GM12878 (cell line): Measurements from ENCODE around the gene LHFPL2. TPM values are rescaled to one million over a fixed set of nuclear protein-coding genes. Genes with fewer than 3 reads are reported as not detected.

ENCODE experiments used
- FOXM1 ChIP-seq: IDR thresholded peaks from 2 replicates; pipeline ENCODE4 v1.6.1; 2012; ENCODE audit warnings: low read depth, mild to moderate bottlenecking, inconsistent platforms, low read length, moderate library complexity
- HDGF ChIP-seq: fragments of 450-650 bp; IDR thresholded peaks from 2 replicates; pipeline ENCODE4 v1.6.1; 2016; ENCODE audit warnings: antibody characterized with exemption
- POLR2AphosphoS2 ChIP-seq: IDR thresholded peaks from 2 replicates; pipeline ENCODE4 v1.6.1; 2011; ENCODE audit warnings: low read depth, mild to moderate bottlenecking, low read length, improper control_type of control experiment, moderate library complexity
- SMAD1 ChIP-seq: fragments of 450-650 bp; IDR thresholded peaks from 2 replicates; pipeline ENCODE4 v1.6.1; 2018; ENCODE audit warnings: mild to moderate bottlenecking, low read depth; ENCODE audit not compliant: partially characterized antibody
- TBL1XR1 ChIP-seq: IDR thresholded peaks from 2 replicates; pipeline ENCODE4 v1.6.1; 2012; ENCODE audit warnings: low read depth, low read length, improper control_type of control experiment
- YBX1 ChIP-seq: fragments of 450-650 bp; IDR thresholded peaks from 2 replicates; pipeline ENCODE4 v1.6.1; 2016; ENCODE audit warnings: antibody characterized with exemption
- polyA plus RNA-seq, 11 experiments: library from polyadenylated mRNA; depleted of rRNA in 4 of 11; unstranded in 6 of 11; stranded (reverse) in 5 of 11; fragments of >200 nt; fragmentation: Nextera tagmentation in 4 of 11; fragmentation: Illumina TruSeq in 1 of 11; extraction: Ambion mirVana in 4 of 11; extraction: Trizol in 1 of 11; gene quantifications; 1 replicate in 1 of 11; 2 replicates in 10 of 11; pipeline versions ENCODE4 v1.2.1 to v1.2.3, GENCODE V29; 2011 to 2016; ENCODE audit warnings: inconsistent platforms in 2 of 11, missing spikeins in 2 of 11, low read depth in 1 of 11
- total RNA-seq, 4 experiments: library from RNA; depleted of rRNA in 3 of 4; stranded (reverse); fragments of >200 nt in 3 of 4; fragmentation: Illumina TruSeq in 1 of 4; extraction: Trizol in 1 of 4; gene quantifications; 2 replicates each; pipeline versions ENCODE4 v1.2.1 to v1.2.3, GENCODE V29; 2013 to 2021
- TF ChIP-seq, protein P1 (sequence below): fragments of 450-650 bp; IDR thresholded peaks from 2 replicates; pipeline ENCODE4 v1.6.1; 2016; ENCODE audit warnings: mild to moderate bottlenecking
- TF ChIP-seq, protein P2 (sequence below): fragments of 450-650 bp; IDR thresholded peaks from 2 replicates; pipeline ENCODE4 v1.6.1; 2017; ENCODE audit warnings: antibody characterized with exemption, mild to moderate bottlenecking, moderate library complexity
- TF ChIP-seq, protein P3 (sequence below): fragments of 150-350 bp; IDR thresholded peaks from 2 replicates; pipeline ENCODE4 v1.6.1; 2014; ENCODE audit warnings: mild to moderate bottlenecking, low read depth, low read length

Gene LHFPL2
- total and polyA plus RNA-seq, 10 of the 15 experiments (the other 5 are each of a cell fraction or from before 2014, with no cell fraction given): 4.1 to 21.8 (median 12.5) TPM

DNA sequence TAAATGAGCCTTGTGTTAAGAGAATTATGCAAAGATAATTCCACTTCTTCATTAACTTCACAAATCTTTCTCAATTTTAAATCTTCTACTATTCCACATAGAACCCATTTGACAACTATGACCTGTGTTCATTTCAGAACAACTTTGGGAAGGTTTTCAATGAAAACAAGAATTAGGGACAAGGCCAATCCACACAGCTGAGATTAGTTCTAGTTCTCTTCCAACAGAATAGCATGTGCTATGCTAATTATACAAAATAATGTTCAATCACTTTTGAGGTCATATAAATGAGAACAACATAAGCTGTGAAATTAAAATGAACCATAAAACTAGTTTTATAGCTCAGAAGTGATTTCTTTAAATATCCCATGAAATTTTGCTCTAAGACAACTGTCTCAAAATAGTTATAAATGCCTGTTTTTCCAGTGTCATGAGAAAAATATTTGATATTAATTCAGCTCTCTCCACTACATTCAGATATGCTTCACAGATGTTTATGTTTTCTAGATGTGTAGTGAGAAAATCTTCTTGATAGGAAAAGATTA lies 7.2 kb upstream of the LHFPL2 start (continued):
- TF ChIP-seq, protein P1, sequence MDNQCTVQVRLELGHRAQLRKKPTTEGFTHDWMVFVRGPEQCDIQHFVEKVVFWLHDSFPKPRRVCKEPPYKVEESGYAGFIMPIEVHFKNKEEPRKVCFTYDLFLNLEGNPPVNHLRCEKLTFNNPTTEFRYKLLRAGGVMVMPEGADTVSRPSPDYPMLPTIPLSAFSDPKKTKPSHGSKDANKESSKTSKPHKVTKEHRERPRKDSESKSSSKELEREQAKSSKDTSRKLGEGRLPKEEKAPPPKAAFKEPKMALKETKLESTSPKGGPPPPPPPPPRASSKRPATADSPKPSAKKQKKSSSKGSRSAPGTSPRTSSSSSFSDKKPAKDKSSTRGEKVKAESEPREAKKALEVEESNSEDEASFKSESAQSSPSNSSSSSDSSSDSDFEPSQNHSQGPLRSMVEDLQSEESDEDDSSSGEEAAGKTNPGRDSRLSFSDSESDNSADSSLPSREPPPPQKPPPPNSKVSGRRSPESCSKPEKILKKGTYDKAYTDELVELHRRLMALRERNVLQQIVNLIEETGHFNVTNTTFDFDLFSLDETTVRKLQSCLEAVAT: no peak
- TF ChIP-seq YBX1: no peak
- no peak for TF ChIP-seq TBL1XR1
- TF ChIP-seq, protein P2, sequence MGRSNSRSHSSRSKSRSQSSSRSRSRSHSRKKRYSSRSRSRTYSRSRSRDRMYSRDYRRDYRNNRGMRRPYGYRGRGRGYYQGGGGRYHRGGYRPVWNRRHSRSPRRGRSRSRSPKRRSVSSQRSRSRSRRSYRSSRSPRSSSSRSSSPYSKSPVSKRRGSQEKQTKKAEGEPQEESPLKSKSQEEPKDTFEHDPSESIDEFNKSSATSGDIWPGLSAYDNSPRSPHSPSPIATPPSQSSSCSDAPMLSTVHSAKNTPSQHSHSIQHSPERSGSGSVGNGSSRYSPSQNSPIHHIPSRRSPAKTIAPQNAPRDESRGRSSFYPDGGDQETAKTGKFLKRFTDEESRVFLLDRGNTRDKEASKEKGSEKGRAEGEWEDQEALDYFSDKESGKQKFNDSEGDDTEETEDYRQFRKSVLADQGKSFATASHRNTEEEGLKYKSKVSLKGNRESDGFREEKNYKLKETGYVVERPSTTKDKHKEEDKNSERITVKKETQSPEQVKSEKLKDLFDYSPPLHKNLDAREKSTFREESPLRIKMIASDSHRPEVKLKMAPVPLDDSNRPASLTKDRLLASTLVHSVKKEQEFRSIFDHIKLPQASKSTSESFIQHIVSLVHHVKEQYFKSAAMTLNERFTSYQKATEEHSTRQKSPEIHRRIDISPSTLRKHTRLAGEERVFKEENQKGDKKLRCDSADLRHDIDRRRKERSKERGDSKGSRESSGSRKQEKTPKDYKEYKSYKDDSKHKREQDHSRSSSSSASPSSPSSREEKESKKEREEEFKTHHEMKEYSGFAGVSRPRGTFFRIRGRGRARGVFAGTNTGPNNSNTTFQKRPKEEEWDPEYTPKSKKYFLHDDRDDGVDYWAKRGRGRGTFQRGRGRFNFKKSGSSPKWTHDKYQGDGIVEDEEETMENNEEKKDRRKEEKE: no peak
- TF ChIP-seq, protein P3, sequence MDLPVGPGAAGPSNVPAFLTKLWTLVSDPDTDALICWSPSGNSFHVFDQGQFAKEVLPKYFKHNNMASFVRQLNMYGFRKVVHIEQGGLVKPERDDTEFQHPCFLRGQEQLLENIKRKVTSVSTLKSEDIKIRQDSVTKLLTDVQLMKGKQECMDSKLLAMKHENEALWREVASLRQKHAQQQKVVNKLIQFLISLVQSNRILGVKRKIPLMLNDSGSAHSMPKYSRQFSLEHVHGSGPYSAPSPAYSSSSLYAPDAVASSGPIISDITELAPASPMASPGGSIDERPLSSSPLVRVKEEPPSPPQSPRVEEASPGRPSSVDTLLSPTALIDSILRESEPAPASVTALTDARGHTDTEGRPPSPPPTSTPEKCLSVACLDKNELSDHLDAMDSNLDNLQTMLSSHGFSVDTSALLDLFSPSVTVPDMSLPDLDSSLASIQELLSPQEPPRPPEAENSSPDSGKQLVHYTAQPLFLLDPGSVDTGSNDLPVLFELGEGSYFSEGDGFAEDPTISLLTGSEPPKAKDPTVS: no peak
- no peak for TF ChIP-seq FOXM1
- no peak for TF ChIP-seq POLR2AphosphoS2
- no peak for TF ChIP-seq SMAD1
- no peak for TF ChIP-seq HDGF
- TF ChIP-seq, all 136 proteins: peak for 0
